ENCODE results near the gene CYP39A1. TPM values are rescaled to one million over a fixed set of nuclear protein-coding genes. Genes with fewer than 3 reads are reported as not detected.

The CYP39A1 gene
- total RNA-seq = not detected

GRCh38 chr6:46652603-46653438 is at the start of gene CYP39A1, which contains the start of gene SLC25A27:
TSS of gene CYP39A1 (minus strand) at chr6:46652818. CDS start at chr6:46652582, 236 bp downstream.
TSS of gene SLC25A27 (plus strand) at chr6:46652975. CDS start at chr6:46653193, 218 bp downstream.
- Mint-ChIP-seq H3K36me3 (ENCODE audit: low read depth) (peaks cover 2% of the 10 kb centered on the region), H3K27ac (no peak within 1 kb of the TSS), H3K4me3 (peak within 1 kb of the TSS; percentile 76), H3K9me3 (ENCODE audit: insufficient read depth) (no peaks in the 10 kb centered on the region), H3K27me3 (ENCODE audit: low read depth) (peaks cover 38% of the 10 kb centered on the region), H3K4me1 (ENCODE audit: low read depth) (peaks cover 15% of the 10 kb centered on the region)
- peak; percentile 86 for DNase-seq
- peak; percentile 99 for ATAC-seq
- POLR2A ChIA-PET = interaction anchor here (0.6 kb wide), 1 partner anchor 379 kb away, joined by 3 read pairs; no protein-coding TSS in a partner anchor
- CTCF ChIA-PET = no interaction called here

GRCh38 chr6:46699970-46700369 is 47.4 kb upstream of the CYP39A1 start:
- Mint-ChIP-seq H3K27me3 (ENCODE audit: low read depth) (peaks cover 11% of the 10 kb centered on the region), H3K27ac (no peak overlapping the region), H3K36me3 (ENCODE audit: low read depth) (no peaks in the 10 kb centered on the region), H3K4me3 (no peak overlapping the region), H3K4me1 (ENCODE audit: low read depth) (no peaks in the 10 kb centered on the region), H3K9me3 (ENCODE audit: insufficient read depth) (no peaks in the 10 kb centered on the region)
- DNase-seq = no peak
- ChIA-PET POLR2A (no interaction called here), CTCF (interaction anchor here (0.6 kb wide), 1 partner anchor 192 kb away, joined by 3 read pairs; no protein-coding TSS in a partner anchor)
- no peak for ATAC-seq

- ATAC-seq = no peak
- Mint-ChIP-seq H3K4me1 (ENCODE audit: low read depth) (no peaks in the 10 kb centered on the region), H3K27ac (no peak overlapping the region), H3K9me3 (ENCODE audit: insufficient read depth) (no peaks in the 10 kb centered on the region), H3K4me3 (no peak overlapping the region), H3K36me3 (ENCODE audit: low read depth) (no peaks in the 10 kb centered on the region), H3K27me3 (ENCODE audit: low read depth) (peaks cover 3% of the 10 kb centered on the region)
- DNase-seq = no peak
- ChIA-PET CTCF (interaction anchor here (1.0 kb wide), 1 partner anchor 17 kb away, joined by 3 read pairs; no protein-coding TSS in a partner anchor), POLR2A (no interaction called here)
Observed at GRCh38 chr6:46690911-46691451, 38.4 kb upstream of the CYP39A1 start.

DNA sequence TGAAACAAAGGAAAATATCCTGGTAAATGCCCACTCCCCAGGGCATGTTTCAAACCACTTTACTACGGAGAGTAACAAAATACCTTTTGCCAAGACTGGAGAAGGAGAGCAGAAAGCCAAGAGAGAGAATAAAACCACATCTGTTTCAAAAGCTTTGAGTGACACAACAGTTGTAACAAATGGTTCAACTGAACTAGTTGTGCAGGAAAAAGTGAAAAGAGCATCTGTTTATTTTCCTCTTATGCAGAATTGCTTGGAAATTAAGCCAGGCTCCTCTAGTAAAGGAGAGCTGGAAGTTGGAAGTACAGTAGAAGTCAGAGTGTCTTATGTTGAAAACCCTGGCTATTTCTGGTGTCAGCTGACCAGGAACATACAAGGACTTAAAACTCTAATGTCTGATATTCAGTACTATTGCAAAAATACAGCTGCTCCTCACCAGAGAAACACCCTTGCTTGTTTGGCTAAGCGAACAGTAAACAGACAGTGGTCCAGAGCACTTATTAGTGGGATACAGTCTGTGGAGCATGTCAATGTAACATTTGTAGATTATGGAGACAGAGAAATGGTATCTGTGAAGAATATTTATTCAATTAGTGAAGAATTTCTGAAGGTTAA is 37.6 kb upstream of the CYP39A1 start:
- H3K4me3 Mint-ChIP-seq = no peak overlapping the region
- no peaks in the 10 kb centered on the region for H3K9me3 Mint-ChIP-seq (ENCODE audit: insufficient read depth)
- no peak overlapping the region for H3K27ac Mint-ChIP-seq
- H3K36me3 Mint-ChIP-seq (ENCODE audit: low read depth) = no peaks in the 10 kb centered on the region
- CTCF ChIA-PET = no interaction called here
- peaks cover 2% of the 10 kb centered on the region for H3K27me3 Mint-ChIP-seq (ENCODE audit: low read depth)
- POLR2A ChIA-PET = no interaction called here
- ATAC-seq = no peak
- H3K4me1 Mint-ChIP-seq (ENCODE audit: low read depth) = no peaks in the 10 kb centered on the region
- DNase-seq = no peak

- Mint-ChIP-seq H3K4me3 (no peak overlapping the region), H3K27me3 (ENCODE audit: low read depth) (peaks cover 2% of the 10 kb centered on the region), H3K4me1 (ENCODE audit: low read depth) (no peaks in the 10 kb centered on the region), H3K9me3 (ENCODE audit: insufficient read depth) (no peaks in the 10 kb centered on the region), H3K27ac (no peak overlapping the region), H3K36me3 (ENCODE audit: low read depth) (no peaks in the 10 kb centered on the region)
- CTCF ChIA-PET = no interaction called here
- no peak for ATAC-seq
- POLR2A ChIA-PET = no interaction called here
- no peak for DNase-seq
Observed at GRCh38 chr6:46689657-46690056, 37.0 kb upstream of the CYP39A1 start.

- H3K4me1 Mint-ChIP-seq (ENCODE audit: low read depth) = no peaks in the 10 kb centered on the region
- ChIA-PET POLR2A (no interaction called here), CTCF (no interaction called here)
- H3K27me3 Mint-ChIP-seq (ENCODE audit: low read depth) = peaks cover 2% of the 10 kb centered on the region
- ATAC-seq = no peak
- DNase-seq = no peak
- no peak overlapping the region for H3K27ac Mint-ChIP-seq
- H3K9me3 Mint-ChIP-seq (ENCODE audit: insufficient read depth) = no peaks in the 10 kb centered on the region
- no peak overlapping the region for H3K4me3 Mint-ChIP-seq
- H3K36me3 Mint-ChIP-seq (ENCODE audit: low read depth) = no peaks in the 10 kb centered on the region
Observed at GRCh38 chr6:46688966-46689335, 36.3 kb upstream of the CYP39A1 start.

GRCh38 chr6:46688117-46688965 is 35.7 kb upstream of the CYP39A1 start:
- DNase-seq (no peak), ATAC-seq (no peak)
- Mint-ChIP-seq H3K36me3 (ENCODE audit: low read depth) (no peaks in the 10 kb centered on the region), H3K9me3 (ENCODE audit: insufficient read depth) (no peaks in the 10 kb centered on the region), H3K4me1 (ENCODE audit: low read depth) (no peaks in the 10 kb centered on the region), H3K27ac (no peak overlapping the region), H3K4me3 (no peak overlapping the region), H3K27me3 (ENCODE audit: low read depth) (no peaks in the 10 kb centered on the region)
- ChIA-PET POLR2A (no interaction called here), CTCF (no interaction called here)

DNA sequence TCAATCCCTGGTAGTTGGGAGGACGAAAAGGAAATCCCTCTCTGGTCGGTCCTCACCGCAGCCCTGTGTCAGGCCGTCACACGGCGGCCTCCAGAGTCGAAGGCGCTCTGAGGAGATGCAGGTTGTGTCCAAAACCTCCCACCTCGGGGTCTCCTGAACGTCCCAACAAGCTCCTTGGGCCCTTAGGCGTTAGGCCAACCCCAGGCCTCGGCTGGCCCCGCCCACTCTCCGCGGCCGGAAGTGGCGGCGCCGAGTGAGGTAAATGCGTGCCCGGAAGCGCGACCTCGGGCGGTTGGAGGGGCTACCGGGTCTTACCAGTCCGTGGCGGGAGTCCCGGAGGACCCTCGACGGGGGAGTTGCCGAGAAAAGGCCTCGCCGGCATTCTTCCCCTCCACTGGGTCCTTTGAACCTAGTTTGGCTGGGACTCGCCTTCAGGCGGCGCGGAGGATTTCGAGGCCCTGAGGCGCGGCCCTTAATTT is 35.0 kb upstream of the CYP39A1 start, which contains the start of gene TDRD6:
TDRD6 (plus strand) TSS at position 267 of the 479 bp plus-strand sequence. CDS start 244 bp downstream, outside the sequence.
- Mint-ChIP-seq H3K4me1 (ENCODE audit: low read depth) (no peaks in the 10 kb centered on the region), H3K36me3 (ENCODE audit: low read depth) (no peaks in the 10 kb centered on the region), H3K4me3 (no peak within 1 kb of the TSS), H3K27me3 (ENCODE audit: low read depth) (no peaks in the 10 kb centered on the region), H3K9me3 (ENCODE audit: insufficient read depth) (no peaks in the 10 kb centered on the region), H3K27ac (no peak within 1 kb of the TSS)
- DNase-seq (no peak), ATAC-seq (no peak)
- ChIA-PET CTCF (no interaction called here), POLR2A (no interaction called here)

DNA sequence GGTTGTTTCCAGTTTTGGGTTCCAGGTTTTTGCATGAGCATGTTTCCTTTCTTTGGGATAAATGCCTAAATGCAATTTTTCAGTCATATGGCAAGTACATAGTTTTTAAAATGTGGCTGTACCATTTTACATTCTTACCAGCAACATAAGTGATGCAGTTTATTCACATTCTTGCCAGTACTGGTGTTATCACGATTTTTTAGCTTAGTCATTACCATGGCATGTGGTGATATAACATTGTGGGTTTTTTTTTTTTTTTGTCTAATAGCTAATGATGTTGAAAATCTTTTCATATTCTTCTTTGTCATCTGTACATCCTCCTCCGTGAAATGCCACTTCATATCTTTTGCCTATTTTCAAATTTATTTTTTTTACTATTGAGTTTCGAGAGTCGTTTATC is 32.2 kb upstream of the CYP39A1 start:
- ATAC-seq = no peak
- H3K27me3 Mint-ChIP-seq (ENCODE audit: low read depth) = peaks cover 2% of the 10 kb centered on the region
- H3K9me3 Mint-ChIP-seq (ENCODE audit: insufficient read depth) = no peaks in the 10 kb centered on the region
- no peaks in the 10 kb centered on the region for H3K4me1 Mint-ChIP-seq (ENCODE audit: low read depth)
- no peaks in the 10 kb centered on the region for H3K36me3 Mint-ChIP-seq (ENCODE audit: low read depth)
- no peak overlapping the region for H3K27ac Mint-ChIP-seq
- CTCF ChIA-PET = no interaction called here
- H3K4me3 Mint-ChIP-seq = no peak overlapping the region
- DNase-seq = no peak
- POLR2A ChIA-PET = no interaction called here

GRCh38 chr6:46677314-46677654 is 24.7 kb upstream of the CYP39A1 start:
- Mint-ChIP-seq H3K4me1 (ENCODE audit: low read depth) (no peaks in the 10 kb centered on the region), H3K9me3 (ENCODE audit: insufficient read depth) (no peaks in the 10 kb centered on the region), H3K27me3 (ENCODE audit: low read depth) (peaks cover 2% of the 10 kb centered on the region), H3K4me3 (no peak overlapping the region), H3K36me3 (ENCODE audit: low read depth) (no peaks in the 10 kb centered on the region), H3K27ac (no peak overlapping the region)
- ATAC-seq (no peak), DNase-seq (no peak)
- ChIA-PET POLR2A (no interaction called here), CTCF (no interaction called here)

DNA sequence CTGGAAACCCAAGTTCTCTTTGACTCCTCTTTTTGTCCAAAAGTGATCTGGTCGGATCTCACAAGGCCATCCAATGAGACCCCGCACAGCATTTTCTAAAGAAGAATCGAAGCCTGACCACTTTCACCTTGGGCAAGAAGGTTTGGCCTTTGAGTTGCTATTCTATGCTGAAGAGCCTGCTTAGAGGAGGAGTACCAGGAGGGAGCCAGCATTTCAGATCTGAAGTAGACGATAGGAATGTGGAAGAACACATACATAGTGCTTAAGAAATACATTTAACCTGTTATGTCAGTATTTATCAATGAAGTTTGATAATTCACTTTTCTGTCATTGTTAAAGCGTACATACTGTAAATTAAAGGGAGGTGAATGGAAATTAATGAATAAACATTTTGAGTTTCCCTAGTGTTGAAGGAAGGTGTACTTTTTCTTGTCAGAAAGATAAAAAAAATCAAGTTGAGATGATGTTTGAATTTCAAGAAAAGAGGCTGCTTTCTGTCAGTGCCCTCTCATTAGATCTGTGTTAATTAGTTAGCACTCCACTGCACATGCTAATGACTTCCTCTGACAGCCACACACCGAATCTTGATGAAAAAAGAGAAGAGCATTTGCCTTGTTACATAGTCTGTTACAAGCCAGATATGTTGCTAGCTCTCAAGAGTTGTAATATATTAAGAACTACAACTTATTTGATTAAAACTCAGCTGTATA is 24.1 kb upstream of the CYP39A1 start:
- Mint-ChIP-seq H3K27ac (no peak overlapping the region), H3K9me3 (ENCODE audit: insufficient read depth) (no peaks in the 10 kb centered on the region), H3K36me3 (ENCODE audit: low read depth) (no peaks in the 10 kb centered on the region), H3K4me1 (ENCODE audit: low read depth) (no peaks in the 10 kb centered on the region), H3K27me3 (ENCODE audit: low read depth) (peaks cover 2% of the 10 kb centered on the region), H3K4me3 (no peak overlapping the region)
- POLR2A ChIA-PET = no interaction called here
- CTCF ChIA-PET = no interaction called here
- DNase-seq (no peak), ATAC-seq (no peak)
